CD4-positive, alpha-beta T cell treated with Interleukin-1 beta for 1 hour (primary cell): ENCODE measurements around the gene GABRP.
"Not testable (repeated sequence)": the region's sequence is repeated elsewhere in the genome, so short reads cannot be mapped to it uniquely, and the experiment has no call there.

Experiments
- DNase-seq, 2 donors: peaks; one replicate each; pipeline ENCODE4 v3.0.0-alpha.2; 2020 to 2022

GABRP gene, protein sequence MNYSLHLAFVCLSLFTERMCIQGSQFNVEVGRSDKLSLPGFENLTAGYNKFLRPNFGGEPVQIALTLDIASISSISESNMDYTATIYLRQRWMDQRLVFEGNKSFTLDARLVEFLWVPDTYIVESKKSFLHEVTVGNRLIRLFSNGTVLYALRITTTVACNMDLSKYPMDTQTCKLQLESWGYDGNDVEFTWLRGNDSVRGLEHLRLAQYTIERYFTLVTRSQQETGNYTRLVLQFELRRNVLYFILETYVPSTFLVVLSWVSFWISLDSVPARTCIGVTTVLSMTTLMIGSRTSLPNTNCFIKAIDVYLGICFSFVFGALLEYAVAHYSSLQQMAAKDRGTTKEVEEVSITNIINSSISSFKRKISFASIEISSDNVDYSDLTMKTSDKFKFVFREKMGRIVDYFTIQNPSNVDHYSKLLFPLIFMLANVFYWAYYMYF

DNA sequence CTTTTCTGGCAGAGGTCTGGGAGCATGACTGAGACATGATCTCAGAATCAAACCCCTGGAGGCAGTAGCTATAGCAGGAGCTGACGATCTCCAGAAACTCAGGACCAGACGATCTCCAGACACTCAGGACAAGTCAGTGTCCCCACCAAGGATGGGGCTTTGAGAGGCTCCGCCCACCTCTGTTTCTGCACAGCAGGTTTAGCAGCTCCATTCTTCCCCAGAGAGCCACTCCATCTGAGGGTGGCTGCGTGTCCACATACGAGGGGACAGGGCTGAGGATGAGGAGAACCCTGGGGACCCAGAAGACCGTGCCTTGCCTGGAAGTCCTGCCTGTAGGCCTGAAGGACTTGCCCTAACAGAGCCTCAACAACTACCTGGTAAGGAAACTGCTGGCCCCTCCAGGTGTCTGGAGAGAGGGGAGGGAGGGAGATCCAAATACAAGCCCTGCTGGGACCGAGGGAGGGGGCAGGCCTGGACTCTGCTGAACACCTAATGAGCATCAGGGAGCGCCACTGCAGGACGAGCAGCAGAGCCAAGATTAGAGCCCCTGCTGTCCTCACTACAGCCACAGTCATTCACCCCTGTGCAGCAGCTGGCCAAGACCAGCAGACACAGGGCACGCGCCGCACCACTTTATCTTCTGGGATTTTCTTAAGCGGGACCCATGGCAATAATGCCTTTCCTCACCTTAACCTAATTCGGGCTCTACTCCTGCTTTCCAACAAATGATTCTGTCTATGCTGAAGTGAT lies at the start of gene GABRP:
Gene GABRP (plus strand): TSS at position 228 of the 750 bp plus-strand sequence. CDS start 4,891 bp downstream, outside the sequence.
- DNase-seq = no peak

DNA sequence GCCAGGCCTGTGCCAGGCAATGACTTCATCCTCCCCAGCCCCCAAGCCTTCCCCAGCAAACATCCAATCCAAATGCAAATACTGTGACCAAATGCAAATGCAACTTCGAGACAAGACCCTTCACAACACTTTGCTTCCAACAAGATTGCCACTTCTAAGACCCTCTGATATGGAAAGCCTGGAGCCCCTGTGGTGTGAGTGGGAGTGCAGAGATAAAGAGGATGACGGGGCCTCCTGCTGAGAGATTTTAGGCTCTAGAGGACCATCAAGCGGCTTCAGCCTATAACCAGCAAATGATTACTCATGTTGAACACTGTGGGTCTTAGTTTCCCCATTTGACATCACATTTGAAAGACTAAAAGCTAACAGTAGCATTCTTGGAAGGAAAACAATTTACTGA lies 46.6 kb upstream of the GABRP start:
- no peak for DNase-seq

DNA sequence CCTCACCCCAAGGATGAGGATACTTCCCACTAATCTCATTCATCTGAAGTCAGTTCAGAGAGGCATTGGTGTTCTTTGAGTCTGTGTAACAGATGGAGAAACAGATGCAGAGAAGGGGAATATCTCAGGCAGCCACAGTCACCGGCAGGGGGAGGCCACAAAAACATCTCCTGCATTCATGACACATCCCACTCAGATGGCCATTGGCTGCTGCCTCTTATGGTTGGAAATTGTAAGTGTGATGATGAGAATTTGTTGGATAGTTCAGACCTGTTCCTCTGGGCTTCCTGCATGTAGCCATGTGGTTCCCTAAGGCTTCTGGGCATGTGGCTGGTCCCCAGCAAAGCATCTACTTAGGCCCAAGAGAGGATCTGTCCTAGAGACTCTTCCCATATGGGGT lies 45.9 kb upstream of the GABRP start:
- DNase-seq = no peak

DNA sequence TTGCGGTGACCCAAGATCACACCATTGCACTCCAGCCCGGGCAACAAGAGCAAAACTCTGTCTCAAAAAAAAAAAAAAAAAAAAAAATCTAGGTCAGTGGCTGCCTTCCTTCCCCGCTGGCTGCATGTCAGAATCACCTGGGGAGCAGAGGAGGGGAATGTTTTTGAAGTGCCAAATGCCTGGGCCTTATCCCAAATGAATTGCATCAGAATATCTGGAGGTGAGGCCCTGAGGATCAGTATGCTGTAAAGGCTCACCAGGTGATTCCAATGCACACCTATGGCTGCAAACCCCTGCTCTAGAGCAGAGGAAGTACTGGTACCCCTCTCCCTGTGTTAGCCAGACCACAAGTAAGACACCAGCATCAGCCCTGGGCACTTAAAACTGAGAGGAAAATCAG lies 44.7 kb upstream of the GABRP start:
- DNase-seq = no peak

DNA sequence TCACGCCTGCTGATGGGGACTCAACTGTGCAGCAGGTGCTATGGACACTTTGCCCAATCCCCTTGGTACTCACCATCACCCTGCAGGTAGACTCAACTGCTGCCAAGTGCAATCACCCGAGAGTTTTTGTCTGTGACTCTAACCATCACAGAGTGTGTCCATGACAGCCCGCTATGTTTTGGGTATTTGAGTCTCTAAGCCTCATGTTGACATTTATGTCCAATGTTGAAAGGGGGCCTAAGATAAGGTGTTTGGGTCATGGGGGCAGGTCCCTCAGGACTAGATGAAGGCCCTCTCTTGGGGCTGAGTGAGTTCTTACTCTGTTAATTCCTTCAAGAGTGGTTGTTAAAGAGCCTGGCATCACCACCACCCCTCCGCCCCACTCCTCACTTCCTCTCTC lies 44.1 kb upstream of the GABRP start:
- no peak for DNase-seq

DNA sequence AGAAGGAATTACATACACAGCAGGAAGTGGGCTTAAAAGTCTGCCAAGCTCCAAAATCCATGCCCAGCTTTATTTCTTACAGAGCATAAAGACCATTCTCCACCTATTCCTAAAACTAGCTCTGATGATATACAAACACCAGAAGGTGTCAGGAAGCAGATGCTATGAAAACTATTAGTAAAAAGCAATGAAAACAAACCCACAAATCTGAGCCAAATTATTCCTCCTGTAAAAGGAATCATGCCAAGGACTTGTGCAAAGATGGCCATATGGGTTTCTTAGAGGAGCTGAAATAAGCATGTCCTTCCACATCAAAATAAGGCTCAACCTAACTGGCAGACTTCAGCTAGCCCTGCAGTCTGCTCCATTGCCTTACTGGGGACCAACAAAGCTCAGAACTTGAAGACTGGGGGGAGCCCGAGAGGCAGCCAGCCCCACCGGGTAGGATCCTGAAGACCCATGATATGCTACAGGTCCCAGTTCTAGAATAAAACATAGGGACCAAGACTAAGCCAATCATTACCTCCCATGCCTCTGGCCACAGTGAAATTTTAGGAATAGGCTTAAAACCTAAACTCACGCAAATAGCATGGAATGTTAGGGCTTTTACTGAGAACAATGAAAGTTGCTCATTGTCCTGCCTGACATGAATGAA lies 42.8 kb upstream of the GABRP start:
- no peak for DNase-seq

DNA sequence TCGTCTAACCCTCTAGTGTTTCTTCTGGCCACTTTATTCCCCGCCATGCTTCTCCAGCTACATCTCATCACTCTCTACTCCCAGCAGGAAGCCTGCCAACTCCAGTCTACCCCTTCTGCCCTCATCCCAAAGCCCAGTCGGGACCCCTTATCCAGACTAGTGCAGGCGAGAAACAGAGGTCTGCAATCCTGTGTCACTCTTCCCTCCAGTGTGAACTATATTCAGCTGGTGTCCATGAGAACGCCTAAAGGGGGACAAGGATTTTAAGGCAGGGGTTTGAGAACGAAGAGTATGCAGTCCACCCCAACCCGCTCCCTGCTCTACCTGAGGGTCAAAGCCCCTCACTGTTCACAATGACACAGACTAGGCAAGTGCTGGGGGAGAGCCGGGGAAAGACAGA lies 41.7 kb upstream of the GABRP start:
- DNase-seq = no peak

DNA sequence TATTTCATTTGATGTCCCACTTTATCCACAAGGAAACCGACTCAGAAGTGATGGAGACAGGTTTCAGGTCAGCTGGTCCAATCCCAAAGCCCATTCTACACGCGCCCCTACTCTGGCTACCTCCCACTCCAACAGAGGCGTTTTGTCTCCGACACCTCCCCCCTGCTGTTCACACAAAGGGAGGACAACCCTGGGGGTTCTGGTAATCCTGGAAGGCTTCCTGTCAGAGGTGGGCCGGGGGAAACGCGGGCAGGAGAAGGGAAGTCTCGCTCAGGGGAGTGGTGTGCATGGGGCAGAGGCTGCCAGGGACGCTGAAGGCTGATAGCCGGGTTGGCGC lies 39.7 kb upstream of the GABRP start:
- DNase-seq = no peak

DNA sequence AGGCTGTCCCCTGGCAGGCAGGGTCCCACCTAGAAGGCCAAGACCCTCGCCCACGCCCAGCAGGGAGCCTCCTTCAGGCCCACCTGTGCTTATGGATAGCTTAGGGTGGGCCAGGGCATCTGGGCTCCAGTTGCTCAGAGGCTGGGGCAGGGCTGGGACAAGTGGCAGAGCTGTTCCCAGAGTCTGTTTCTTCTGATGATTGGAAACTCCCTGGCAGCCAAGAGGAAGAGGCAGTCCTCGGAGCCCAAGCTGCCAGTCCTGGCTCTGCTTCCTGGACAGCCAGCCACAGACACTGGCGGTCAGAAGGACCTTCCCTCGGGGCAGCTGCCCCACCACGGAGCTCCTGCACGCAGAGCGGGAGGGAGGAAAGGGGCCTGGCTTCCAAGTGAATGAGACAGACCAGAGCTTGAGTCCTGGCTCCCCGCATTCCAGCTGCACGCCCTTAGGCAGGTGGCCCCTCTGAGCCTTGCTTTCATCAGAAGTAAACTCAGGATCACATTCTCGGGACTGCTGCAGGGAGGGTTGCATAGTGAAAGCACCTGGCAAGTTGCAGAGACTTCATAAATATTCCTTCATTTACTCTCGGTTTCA lies 37.9 kb upstream of the GABRP start:
- DNase-seq = no peak

DNA sequence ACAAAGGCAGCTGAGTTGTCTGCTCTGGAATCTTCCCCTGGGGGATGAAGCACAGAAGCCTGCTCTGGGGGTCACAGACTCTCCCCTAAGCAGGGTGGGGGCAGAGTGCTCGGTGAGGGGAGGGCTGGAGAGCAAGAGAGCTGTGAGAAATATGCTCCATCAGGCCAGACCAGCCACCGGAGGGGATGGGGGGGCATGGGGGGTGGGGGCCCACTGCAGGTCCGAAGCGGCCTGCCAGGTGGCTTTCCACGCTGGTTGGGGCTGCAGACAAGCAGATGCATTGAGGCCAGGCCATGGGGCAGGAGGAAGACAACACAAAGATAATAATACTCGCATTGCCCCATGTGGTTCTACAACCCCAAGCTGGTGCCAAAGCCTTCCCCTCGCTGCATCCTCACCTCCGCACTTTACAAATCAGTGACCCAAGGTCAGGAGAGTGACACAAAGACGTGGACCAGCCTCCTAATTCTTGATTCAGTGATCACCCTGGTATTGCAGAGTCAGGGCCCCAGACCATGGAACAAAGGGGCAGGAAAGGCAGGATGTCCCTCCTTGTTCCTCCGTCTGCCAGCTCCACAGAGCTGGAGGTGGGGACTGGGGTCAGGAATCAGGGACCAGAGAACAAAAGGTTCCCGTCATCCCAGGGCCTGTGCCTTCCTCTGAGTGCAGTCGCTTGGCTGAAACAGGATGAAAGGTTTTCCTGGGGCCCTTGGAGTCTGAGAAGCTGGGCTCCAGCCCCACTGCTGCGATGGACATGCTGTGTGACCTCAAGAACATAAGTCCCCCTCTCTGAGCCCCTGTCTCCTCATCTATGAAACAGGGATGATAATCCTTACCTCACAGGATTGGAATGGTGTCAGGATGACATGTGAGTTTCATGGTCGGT lies 37.2 kb upstream of the GABRP start:
- DNase-seq = no peak

DNA sequence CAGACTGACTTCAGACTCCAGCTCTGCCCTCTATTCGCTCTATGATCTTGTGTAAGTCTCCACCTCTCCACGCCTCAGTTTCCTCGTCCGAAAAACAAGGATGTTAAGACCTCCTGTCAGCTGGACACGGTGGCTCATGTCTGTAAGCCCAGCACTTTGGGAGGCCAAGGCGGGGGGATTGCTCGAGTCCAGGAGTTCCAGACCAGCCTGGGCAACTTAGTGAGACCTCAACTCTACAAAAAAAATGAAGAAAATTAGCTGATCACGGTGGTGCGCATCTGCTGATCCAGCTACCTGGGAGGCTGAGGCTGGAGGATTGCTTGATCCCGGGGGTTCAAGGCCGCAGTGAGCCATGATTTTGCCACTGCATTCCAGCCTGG lies 36.6 kb upstream of the GABRP start:
- no peak for DNase-seq

DNA sequence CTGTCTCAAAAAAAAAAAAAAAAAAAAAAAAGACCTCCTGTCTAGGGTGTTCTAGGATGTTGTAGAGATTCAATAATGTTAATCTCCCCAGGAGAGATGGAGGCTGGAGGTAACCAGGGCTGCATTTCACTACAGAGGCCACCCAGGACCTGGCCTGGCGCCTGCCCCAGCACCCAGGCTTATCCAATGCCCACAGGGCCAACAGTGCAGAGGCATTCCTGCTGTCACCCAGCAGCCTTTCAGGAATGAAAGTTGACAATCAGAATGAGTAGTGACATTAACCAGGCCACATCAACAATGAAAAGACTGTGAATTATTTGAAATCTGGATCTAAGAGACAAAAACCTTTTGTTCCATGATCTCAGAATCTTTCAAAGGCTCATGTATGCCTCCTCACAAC lies 36.2 kb upstream of the GABRP start:
- DNase-seq = no peak

DNA sequence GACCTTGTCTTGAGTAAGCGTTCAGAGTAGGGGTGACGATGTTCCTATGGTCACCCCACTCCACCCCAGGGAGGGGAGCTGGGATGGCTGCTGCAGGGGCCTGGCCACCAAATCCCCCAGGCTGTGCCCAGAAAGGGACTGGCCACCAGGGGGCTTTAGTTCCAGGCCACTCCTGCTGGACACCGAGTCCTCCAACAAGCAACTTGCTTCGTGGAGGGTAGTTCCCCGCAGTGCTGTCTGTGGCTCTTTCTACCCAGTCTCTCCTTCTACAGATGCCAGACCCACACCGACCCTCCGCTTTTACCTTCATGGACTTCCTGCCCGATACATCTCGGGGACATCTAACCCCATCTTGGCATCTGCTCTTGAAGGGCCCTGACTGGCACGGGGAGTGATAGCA lies 35.7 kb upstream of the GABRP start:
- DNase-seq = no peak

DNA sequence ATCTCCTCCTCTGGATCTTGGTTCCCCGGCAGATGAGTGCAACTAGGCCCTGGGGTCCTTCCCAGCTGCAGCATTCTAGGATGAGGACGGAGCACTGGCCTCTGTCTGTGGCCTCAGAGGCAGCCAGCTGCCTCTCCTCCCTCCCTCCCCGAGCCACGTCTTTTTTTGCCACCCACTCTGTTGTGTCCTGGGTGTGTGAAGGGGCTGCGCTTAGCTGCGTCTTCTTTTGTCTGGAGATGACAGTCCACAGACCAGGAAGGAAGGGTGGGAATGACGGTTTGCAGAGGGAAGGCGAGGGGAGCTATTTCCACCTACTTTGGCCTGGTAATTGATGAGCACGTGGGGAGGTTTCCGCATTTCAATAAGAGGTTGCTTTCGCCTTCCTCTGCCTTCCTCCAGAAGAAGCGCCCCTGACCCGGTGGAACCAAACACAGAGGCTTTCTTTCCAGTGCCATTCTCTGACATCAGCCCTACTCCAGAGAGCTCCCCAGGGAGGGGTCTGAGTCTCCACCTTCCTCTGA lies 34.5 kb upstream of the GABRP start:
- no peak for DNase-seq

DNA sequence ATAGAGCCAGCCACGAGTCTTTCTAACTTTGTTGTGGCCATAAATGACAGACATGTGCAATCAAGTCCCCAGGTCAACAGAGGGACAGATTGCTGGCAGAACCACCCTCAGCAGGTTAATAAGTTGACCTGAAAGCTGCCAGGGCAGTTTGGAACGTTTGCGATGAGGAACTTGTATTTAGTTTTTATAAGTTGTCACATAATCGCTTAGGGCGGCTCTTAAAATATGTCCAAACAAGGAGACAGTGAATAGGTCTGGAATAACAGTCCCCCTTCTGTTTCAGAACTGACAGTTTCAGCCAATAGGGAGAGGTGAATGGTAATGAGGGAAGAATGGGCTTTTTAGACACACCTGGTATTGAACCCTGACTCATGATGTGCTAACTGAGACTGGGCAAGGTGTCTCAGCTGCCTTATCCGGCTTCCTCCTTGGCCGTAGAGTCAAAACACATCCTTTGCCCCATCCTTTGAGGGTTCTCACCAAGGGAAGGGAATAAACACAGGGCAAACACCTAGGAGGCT lies 33.6 kb upstream of the GABRP start:
- no peak for DNase-seq

DNA sequence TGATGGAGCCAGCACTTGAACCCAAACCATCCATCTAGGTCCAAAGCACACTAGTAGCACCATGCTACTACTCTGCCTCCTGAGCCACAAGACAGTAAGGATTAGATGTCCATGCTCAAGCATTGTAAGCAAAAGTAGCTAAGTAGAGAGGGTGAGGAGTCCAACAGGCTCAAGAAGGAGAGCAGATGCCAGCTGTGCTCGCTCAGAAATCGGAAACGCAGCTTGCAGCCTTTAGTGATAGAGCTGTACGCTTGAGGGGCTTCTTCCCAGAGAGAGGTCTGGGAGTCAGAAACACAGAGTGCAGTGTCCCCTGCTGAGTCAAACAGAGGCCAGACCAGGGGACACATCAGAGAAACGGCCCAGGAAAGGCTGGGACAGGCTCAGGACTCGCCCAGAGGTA lies 32.7 kb upstream of the GABRP start:
- no peak for DNase-seq

DNA sequence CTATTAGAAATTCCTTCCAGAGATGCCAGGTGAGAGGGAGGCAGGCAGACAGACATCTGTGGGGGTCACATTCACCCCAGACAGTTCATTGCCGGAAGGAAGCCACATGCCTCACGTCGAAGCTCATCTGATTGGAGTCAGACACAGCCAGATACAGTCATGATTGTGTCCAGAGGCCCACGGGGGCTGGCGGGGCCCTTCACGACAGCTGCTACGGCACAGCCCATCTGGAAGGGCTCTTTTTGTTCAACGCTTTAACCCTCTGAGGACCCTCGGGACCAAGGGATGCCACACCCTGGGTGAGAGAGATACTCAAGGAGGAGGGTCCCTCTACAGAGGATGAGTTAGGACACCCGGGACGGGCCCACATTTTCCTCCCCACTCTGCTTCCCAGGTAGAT lies 31.9 kb upstream of the GABRP start:
- no peak for DNase-seq

DNA sequence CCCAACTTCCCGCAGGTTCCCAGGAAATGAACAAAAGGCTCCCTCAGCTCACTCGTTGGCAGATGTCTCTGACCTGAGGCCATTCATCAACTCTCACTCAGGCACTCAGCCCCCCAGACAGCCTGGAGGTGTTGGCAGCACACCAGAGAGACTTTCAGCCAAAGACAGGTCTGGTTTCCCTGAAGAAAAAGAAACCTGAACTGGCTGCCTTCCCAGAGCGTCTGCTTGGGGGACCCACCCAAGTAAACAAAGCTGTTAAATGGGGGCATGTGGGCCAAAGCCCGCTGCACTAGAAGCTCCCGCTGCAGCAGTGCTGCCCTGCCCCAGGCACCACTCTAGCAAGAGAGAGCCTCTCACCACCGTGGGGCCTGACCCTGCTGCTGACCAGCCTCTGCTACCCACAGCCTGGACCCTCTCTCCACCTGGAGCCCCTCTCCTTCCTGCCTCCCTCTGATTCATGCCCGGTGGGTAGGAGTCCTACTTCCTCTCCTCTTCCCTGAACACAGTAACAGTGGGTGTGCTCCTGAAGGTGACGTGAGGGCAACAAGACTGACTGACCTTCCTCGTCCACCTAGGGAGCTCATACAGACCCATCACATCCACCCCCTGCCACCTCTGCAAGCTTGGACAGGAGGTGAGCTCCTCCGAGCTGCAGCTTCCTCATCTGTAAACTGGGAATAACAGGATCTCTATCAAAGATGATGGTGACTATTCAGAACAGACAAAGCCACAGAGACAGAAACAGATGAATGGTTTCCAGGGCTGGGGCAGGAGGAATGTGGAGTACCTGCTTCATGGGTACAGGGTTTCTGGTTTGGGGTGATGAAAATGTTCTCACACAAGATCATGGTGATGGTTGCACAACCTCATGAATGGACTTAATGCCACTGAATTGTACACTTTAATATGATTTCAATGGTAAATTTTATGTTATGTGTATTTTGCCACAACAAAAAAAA lies 31.0 kb upstream of the GABRP start:
- no peak for DNase-seq

DNA sequence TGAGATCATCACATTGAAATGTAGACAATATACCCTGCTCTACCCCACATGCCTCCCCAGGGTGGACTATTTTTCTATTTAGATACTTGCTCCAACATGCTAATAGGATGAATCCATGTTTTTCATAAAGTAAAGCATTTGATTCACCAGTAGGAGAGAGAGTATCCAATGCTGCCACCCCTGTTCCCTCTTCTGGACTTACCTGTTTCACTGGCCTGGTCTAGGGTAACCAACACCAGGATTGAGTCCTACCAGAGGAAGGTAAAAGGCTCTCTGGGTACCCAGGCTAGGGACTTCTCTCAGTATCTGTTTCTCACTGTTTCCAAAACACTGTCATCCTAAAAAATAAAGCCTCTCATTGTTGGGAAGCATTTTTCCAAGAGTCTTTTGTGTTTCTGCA lies 30.2 kb upstream of the GABRP start:
- no peak for DNase-seq

DNA sequence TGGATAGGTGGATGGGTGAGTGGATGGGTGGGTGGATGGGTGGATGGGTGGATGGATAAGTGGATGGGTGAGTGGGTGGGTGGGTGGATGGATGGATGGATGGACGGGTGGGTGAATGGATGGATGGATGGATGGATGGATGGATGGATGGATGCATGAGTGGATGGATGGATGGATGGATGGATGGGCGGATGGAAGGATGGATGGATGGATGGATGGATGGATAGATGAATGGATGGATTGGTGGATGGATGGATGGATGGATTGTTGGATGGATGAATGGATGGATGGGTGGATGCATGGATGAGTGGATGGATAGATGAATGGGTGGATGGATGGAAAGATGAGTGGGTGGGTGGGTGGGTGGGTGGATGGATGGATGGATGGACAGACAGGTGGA lies 29.0 kb upstream of the GABRP start:
- not testable (repeated sequence) for DNase-seq
